Keratinocyte (primary cell): ENCODE results near the gene MICAL3.

Experiments
- EZH2 ChIP-seq: IDR thresholded peaks from one replicate; pipeline ENCODE4 v1.6.1; 2012; ENCODE audit warnings: inconsistent platforms, mild to moderate bottlenecking, low read length, moderate library complexity
- TF ChIP-seq, protein P1 (sequence below), 3 experiments: IDR thresholded peaks in 1 of 3; conservative IDR thresholded peaks in 1 of 3; optimal IDR thresholded peaks in 1 of 3; 2 replicates in 2 of 3; 3 replicates in 1 of 3; pipeline versions ENCODE3 to v1.5.1; 2011; ENCODE audit warnings: low read length in 3 of 3, mild to moderate bottlenecking in 3 of 3, moderate library complexity in 2 of 3, control low read depth in 1 of 3, inconsistent platforms in 1 of 3; ENCODE audit not compliant: insufficient read depth in 2 of 3; ENCODE audit errors: extremely low read depth in 1 of 3

DNA sequence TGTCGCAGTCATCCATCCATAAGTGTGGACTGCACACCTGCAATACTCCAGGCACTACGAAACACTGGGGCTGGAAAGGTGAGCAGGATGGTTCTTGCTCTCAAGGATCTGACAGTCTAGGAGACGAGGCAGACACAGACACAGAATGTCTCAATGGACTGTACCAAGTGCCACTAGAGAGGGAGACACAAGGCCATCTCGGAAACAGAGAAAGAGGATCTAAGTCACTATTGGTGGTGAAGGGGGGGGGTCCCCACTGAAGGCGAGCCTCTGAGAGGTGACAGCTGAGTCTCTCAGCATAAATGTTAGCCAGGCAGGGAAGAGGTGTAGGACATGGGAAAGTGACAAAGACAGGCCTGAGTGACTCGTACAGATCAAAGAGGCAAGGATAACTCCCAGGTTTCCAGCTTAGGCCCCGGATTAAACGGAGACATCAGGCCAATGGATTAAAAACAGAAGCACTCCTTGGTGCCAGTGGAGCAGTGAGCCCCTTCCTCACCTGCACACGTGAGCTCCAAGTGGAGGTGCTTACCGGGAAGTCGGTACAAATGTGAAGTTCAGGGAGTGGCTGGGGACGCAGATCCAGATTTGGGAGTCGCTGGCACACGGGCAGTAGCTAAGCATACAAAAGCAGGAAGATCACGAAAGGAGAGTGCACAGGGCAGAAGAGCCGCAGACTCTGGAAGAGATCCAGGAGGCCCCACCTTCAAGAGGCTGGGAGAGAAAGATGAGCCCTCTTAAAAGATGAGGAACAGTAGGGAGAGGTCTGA, 117.2 kb downstream of the MICAL3 start:
- TF ChIP-seq, protein P1, sequence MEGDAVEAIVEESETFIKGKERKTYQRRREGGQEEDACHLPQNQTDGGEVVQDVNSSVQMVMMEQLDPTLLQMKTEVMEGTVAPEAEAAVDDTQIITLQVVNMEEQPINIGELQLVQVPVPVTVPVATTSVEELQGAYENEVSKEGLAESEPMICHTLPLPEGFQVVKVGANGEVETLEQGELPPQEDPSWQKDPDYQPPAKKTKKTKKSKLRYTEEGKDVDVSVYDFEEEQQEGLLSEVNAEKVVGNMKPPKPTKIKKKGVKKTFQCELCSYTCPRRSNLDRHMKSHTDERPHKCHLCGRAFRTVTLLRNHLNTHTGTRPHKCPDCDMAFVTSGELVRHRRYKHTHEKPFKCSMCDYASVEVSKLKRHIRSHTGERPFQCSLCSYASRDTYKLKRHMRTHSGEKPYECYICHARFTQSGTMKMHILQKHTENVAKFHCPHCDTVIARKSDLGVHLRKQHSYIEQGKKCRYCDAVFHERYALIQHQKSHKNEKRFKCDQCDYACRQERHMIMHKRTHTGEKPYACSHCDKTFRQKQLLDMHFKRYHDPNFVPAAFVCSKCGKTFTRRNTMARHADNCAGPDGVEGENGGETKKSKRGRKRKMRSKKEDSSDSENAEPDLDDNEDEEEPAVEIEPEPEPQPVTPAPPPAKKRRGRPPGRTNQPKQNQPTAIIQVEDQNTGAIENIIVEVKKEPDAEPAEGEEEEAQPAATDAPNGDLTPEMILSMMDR (optimal IDR thresholded peaks at IDR 0.05 in 1 of 3, IDR thresholded peaks at IDR 0.05 in 1 of 3, conservative IDR thresholded peaks at IDR 0.05 in 1 of 3; ENCODE audit: extremely low read depth in 1 of 3, insufficient read depth in 2 of 3, low read length in 3 of 3) = no peak
- no peak for TF ChIP-seq EZH2
